NCI-H2107 (cell line): ENCODE data around the gene PLEKHM2.

Source experiments
- DNase-seq: peaks from one replicate; lab custom pipeline; 2025; lab: John Stamatoyannopoulos, UW

PLEKHM2 gene

GRCh38 chr1:15726508-15726907 is 42.4 kb downstream of the PLEKHM2 start:
- DNase-seq, result no peak

GRCh38 chr1:15727021-15727420 is 42.9 kb downstream of the PLEKHM2 start:
- DNase-seq, result no peak

- DNase-seq, result no peak
Measured at GRCh38 chr1:15727424-15727823, 43.3 kb downstream of the PLEKHM2 start.

GRCh38 chr1:15727866-15728534 is 43.9 kb downstream of the PLEKHM2 start:
- DNase-seq, result no peak

GRCh38 chr1:15728937-15729657 is 45.0 kb downstream of the PLEKHM2 start:
- DNase-seq, result no peak

- DNase-seq, result no peak
Measured at GRCh38 chr1:15730423-15730822, 46.3 kb downstream of the PLEKHM2 start.

- no peak for DNase-seq
Measured at GRCh38 chr1:15730936-15731335, 46.8 kb downstream of the PLEKHM2 start.

GRCh38 chr1:15731735-15732685 is 47.9 kb downstream of the PLEKHM2 start:
- no peak for DNase-seq

- DNase-seq, result no peak
Measured at GRCh38 chr1:15732686-15733081, 48.6 kb downstream of the PLEKHM2 start.

GRCh38 chr1:15733218-15733725 is 49.2 kb downstream of the PLEKHM2 start:
- no peak for DNase-seq

- no peak for DNase-seq
Measured at GRCh38 chr1:15733726-15734226, 49.7 kb downstream of the PLEKHM2 start.

GRCh38 chr1:15734296-15734695 is 50.2 kb downstream of the PLEKHM2 start:
- no peak for DNase-seq

- DNase-seq, result no peak
Measured at GRCh38 chr1:15734901-15735300, 50.8 kb downstream of the PLEKHM2 start.

- DNase-seq, result no peak
Measured at GRCh38 chr1:15735304-15736037, 51.4 kb downstream of the PLEKHM2 start.

- peak; percentile 61 for DNase-seq
Measured at GRCh38 chr1:15736038-15736891, 52.1 kb downstream of the PLEKHM2 start, which contains the start of gene SLC25A34. Gene SLC25A34, plus strand, starts transcription at chr1:15736258. Its CDS starts 228 bp downstream, at chr1:15736486.

- no peak for DNase-seq
Measured at GRCh38 chr1:15736892-15737261, 52.8 kb downstream of the PLEKHM2 start.

- no peak for DNase-seq
Measured at GRCh38 chr1:15737324-15738319, 53.5 kb downstream of the PLEKHM2 start.

GRCh38 chr1:15738416-15739113 is 54.4 kb downstream of the PLEKHM2 start:
- no peak for DNase-seq
